Loucy (cell line): ENCODE measurements around the gene EGF.

Experiments used
- CTCF ChIP-seq: fragments of 200-600 bp; sonication (generic); conservative IDR thresholded peaks from 2 replicates; pipeline ENCODE4 v1.5.1; 2014; ENCODE audit warnings: mild to moderate bottlenecking, antibody characterized with exemption, low read length
- EZH2phosphoT487 ChIP-seq: fragments of 200-600 bp; IDR thresholded peaks from 2 replicates; pipeline ENCODE4 v1.6.1; 2018; ENCODE audit warnings: antibody characterized with exemption, mild to moderate bottlenecking, moderate library complexity, borderline replicate concordance

GRCh38 chr4:110003401-110004187, 90.9 kb downstream of the EGF start:
- no peak for TF ChIP-seq CTCF
- TF ChIP-seq EZH2phosphoT487, result no peak
